Measurements from ENCODE around the gene OBSL1.

Gene OBSL1

GRCh38 chr2:219530048-219530963 is 41.0 kb downstream of the OBSL1 start:
- DNase-seq (ENCODE audit: low read depth in 2 of 2) = peak; percentile 79 to 87

- no peak for DNase-seq (ENCODE audit: low read depth in 2 of 2)
These were observed 43.9 kb downstream of the OBSL1 start for GRCh38 chr2:219527472-219527871.

- DNase-seq (ENCODE audit: low read depth in 2 of 2) = no peak
These were observed 44.3 kb downstream of the OBSL1 start for GRCh38 chr2:219527076-219527394.

DNA sequence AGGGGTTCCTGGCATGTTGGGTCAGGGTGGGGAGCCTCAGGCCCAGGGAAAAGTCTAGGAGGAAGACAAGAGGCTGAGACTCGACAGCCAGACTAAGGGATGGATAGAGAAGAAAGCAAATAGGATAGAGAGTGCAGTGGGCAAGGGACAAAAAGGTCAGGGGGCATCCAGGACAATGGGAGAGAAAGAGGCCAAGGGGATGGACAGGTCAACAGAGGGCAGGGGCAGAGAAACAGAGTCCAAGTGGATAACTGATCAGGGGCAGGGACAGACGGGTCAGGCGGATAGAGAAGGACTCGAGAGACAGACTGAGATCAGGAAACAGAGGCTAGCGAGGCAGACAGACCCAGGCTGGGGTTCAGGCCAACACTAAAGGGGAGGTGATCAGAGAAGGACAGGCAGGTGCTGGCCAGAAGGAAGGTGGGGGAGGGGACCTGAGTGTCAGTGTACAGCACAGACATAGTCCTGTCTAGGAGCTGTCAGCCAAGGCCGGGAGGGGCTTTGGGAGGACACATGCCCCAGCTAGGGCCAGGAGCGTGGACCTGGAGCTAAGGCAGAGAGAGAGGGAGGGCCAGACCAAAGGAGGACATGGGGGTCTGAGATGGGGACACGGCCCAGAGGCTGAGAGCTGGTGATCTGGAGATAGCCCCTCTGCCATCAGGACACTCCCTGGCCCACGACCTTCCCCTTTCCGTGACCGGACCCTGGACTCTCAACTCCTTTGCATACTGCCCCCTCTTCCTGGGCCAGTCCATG is 44.8 kb downstream of the OBSL1 start:
- DNase-seq (ENCODE audit: low read depth in 2 of 2) = no peak

- DNase-seq (ENCODE audit: low read depth in 2 of 2) = no peak
These were observed 45.7 kb downstream of the OBSL1 start for GRCh38 chr2:219525533-219526232.

DNA sequence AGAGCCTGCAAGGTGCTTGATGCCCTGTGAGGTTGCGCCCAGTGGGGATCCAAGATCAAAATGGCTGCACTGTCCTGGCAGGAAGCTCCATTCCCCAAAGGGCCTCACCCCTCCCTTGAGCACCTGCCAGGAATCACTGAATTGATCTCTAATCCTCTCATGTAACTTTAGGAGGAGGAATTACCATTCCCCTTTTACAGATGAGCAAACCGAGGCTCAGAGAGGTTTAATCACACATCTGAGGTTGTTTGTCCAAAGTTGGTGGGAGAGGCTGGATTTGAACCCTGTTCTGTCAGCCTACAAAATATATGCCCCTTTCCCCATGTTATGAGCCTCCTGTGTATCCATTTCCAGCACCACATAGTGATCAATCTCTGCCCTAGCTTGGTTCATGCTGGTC is 46.5 kb downstream of the OBSL1 start:
- DNase-seq (ENCODE audit: low read depth in 2 of 2) = no peak

GRCh38 chr2:219523031-219523671 is 48.2 kb downstream of the OBSL1 start:
- DNase-seq (ENCODE audit: low read depth in 2 of 2) = no peak

DNA sequence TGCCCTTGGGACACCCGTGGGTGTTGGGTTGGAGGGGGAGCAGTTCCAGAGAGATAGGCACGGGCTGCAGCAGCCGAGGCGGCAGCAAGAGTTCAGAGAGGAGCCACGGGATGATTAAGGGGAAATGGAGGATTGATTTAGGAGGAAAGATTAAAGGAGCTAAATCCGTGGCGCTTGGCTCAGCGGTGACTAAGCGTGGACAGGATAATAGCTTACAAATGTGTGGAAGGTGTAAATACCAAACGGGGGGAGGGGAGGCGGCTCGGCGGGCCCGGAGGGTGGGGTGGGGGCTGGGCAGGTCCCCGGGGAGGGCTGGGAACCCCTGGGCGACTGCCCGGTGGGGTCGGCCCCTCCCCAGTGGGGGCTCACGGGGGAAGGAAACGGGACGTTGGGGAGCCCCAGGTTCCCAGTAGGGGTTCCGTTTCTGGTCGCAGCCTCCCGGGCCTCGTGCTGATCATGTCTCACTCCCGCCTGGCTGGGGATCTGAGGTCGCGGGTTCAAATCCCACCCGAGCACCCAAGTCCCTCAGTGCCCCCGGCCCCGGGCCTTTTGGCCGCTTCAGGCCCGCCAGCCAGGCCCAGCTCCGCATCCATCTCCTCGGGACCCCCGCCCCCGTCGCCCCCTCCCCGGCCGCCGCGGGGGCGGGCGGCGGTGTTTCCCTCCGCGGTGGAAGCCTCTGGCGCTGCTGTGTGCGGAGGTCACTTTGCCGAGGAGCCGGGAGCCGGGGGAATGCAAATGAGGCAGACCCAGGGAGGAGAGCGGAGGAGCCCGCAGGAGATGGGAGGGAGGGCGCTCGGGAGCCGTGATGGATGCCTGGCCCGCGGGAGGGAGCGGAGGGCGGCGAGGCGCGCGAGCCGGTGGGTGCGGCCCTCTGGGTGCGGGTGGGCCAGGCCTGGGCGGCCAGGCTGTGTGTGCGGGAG is 49.0 kb downstream of the OBSL1 start:
- no peak for DNase-seq (ENCODE audit: low read depth in 2 of 2)

GRCh38 chr2:219521066-219521880 is 50.1 kb downstream of the OBSL1 start:
- DNase-seq (ENCODE audit: low read depth in 2 of 2) = no peak

GRCh38 chr2:219520079-219520478 is 51.3 kb downstream of the OBSL1 start:
- DNase-seq (ENCODE audit: low read depth in 2 of 2) = no peak

DNA sequence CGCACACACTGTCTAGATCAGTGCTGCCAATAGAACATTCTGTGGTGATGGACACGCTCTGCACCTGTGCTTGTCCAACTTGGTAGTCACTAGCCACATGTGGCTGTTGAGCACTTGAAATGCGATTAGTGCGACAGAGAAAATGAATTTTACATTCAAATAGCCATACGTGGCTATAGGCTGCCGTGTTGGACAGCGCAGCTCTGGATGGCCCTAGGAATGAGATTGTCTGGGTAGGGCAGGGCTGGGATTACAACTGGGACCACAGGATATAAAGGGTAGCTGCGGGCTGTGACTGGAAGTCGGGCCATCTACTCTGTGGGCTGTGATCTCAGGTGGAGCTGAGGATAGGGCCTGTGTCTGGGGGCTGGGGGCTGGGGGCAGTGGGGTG is 51.8 kb downstream of the OBSL1 start:
- DNase-seq (ENCODE audit: low read depth in 2 of 2) = no peak

DNA sequence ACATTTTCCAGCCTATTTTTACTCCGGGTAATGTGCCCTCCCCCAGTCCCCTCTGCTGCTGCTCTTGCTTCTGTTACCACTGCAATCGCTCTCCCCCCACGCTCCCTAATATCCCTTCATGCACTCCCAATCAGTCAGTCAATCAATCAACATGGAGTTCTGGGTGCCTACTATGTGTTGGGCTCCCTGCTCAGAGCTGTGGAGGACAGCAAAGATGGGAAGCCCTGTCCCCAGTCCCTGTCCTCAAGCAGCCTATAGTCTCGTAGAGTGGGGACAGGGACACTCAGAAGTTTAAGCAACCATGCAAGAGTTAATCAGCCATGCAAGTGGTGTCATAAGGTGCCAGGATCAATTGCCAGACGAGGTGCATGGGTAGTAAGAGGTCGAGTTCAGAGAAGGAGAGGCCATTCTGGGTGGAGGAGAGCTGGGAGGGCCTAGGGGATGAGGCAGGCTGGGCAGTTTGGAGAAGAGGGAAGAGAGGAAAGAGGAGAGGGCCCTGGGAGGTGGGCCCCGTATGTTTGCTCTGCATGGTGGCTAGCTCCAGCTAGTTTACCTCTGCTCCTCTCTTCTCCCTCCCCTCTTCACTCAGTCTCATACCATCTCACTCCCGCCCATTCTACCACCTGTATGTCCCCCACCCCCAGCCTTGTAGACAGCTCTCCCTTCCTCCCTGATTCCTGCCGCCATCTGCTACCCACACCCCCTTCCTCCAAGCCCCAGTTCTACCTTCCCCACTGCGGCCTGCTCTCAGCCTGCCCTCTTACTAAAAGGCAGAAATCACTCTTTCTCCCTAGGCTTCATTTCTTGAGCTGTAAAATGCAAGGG is 53.2 kb downstream of the OBSL1 start:
- no peak for DNase-seq (ENCODE audit: low read depth in 2 of 2)

- no peak for DNase-seq (ENCODE audit: low read depth in 2 of 2)
These were observed 54.5 kb downstream of the OBSL1 start for GRCh38 chr2:219516888-219517287.

DNA sequence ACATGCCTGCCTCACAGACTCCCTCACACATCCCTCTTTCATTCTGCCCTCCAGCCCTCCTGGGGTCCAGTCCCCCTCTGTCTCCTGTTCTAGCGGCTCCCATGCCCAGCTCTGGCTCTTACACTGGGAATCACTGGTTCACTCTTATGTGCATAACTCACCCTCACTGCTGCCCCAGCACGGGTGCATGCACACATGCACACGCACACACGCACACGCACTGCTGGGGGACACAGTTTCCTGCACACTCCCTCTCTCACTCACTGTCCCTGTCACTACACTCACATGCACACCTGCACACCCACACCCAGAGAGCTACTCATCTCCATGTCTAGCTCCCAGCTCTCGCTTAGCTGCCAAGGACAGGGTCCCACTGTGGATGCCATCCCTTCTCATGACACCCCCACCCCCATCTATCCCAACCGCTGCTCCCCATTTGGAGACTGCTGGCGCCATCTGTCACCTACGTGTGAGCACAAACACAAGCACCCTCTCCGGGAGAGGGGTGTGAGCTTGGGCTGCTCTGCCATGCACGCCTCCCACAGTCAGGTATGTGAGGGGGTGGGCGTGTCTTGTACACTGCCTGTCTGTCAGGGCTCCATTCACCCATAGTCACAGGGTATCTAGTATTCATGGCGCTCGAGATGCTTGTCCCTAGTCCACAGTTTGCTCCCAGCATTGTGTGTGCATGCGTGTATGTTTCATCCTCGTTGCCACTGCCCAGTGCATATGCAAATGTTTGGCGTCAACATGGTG is 55.3 kb downstream of the OBSL1 start:
- no peak for DNase-seq (ENCODE audit: low read depth in 2 of 2)

DNA sequence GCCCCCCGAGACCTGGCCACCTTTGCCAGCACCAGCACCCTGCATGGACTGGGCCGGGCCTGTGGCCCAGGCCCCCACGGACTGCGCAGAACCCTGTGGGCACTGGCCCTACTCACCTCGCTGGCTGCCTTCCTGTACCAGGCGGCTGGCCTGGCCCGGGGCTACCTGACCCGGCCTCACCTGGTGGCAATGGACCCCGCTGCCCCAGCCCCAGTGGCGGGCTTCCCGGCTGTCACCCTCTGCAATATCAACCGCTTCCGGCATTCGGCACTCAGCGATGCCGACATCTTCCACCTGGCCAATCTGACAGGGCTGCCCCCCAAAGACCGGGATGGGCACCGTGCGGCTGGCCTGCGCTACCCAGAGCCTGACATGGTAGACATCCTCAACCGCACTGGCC is 56.5 kb downstream of the OBSL1 start:
- no peak for DNase-seq (ENCODE audit: low read depth in 2 of 2)

GRCh38 chr2:219514196-219514761 is 57.1 kb downstream of the OBSL1 start, which contains the start of gene ASIC4:
Gene ASIC4, plus strand, starts transcription at chr2:219514482. Its CDS starts 243 bp downstream, at chr2:219514725.
- DNase-seq (ENCODE audit: low read depth in 2 of 2) = no peak

GRCh38 chr2:219513787-219514186 is 57.6 kb downstream of the OBSL1 start:
- no peak for DNase-seq (ENCODE audit: low read depth in 2 of 2)

Data from stimulated activated CD4-positive, alpha-beta T cell treated with anti-CD3 and anti-CD28 coated beads, Interleukin-4, amount 100 ng/mL, for 48 hours (primary cell).